CD14-positive monocyte (primary cell): ENCODE measurements around the gene KMT2B. TPM values are rescaled to one million over a fixed set of nuclear protein-coding genes. Genes with fewer than 3 reads are reported as not detected.
A peak's percentile ranks its signal among the peaks of the same experiment; 100 is the strongest.

Experiments used
- DNase-seq, 3 donors: peaks; one replicate each; pipeline ENCODE4 v3.0.0-alpha.2; 2011 to 2022
- H2AFZ ChIP-seq: 2 replicates; pipeline ENCODE4 v1.6.0; 2012; ENCODE audit warnings: mild to moderate bottlenecking, low read depth, low read length, inconsistent platforms; ENCODE audit not compliant: insufficient read depth, poor library complexity, severe bottlenecking
- H3K27ac ChIP-seq, 2 donors: 1 replicate in 1 of 2; 2 replicates in 1 of 2; pipeline ENCODE4 v1.5.1; 2012 to 2013; ENCODE audit warnings: low read length in 2 of 2, control low read depth in 1 of 2, inconsistent platforms in 1 of 2, low read depth in 1 of 2, mild to moderate bottlenecking in 1 of 2
- H3K27me3 ChIP-seq, 2 donors: one replicate each; pipeline versions ENCODE4 v1.6.0 to v1.6.1; 2011 to 2013; ENCODE audit warnings: low read length in 2 of 2; ENCODE audit not compliant: control insufficient read depth in 2 of 2, insufficient read depth in 2 of 2
- H3K36me3 ChIP-seq, 2 donors: replicated peaks in 1 of 2; 1 replicate in 1 of 2; 2 replicates in 1 of 2; pipeline versions ENCODE4 v1.5.1 to v1.6.1; 2012 to 2013; ENCODE audit warnings: low read length in 2 of 2, control low read depth in 1 of 2, inconsistent platforms in 1 of 2, mild to moderate bottlenecking in 1 of 2; ENCODE audit not compliant: insufficient read depth in 2 of 2, control insufficient read depth in 1 of 2
- H3K4me1 ChIP-seq, 2 donors: 1 replicate in 1 of 2; 2 replicates in 1 of 2; pipeline versions ENCODE4 v1.5.1 to v1.6.1; 2012 to 2013; ENCODE audit warnings: low read length in 2 of 2, control low read depth in 1 of 2, inconsistent platforms in 1 of 2, mild to moderate bottlenecking in 1 of 2, moderate library complexity in 1 of 2; ENCODE audit not compliant: insufficient read depth in 2 of 2, control insufficient read depth in 1 of 2
- H3K4me2 ChIP-seq: replicated peaks from 2 replicates; pipeline ENCODE3; 2012; ENCODE audit warnings: low read length, moderate library complexity, mild to moderate bottlenecking; ENCODE audit not compliant: poor library complexity, severe bottlenecking; ENCODE audit errors: extremely low read depth
- H3K4me3 ChIP-seq, 3 experiments: fragments of 200-600 bp in 1 of 3; sonication (generic) in 1 of 3; replicated peaks in 1 of 3; 1 replicate in 2 of 3; 2 replicates in 1 of 3; pipeline ENCODE4 v1.5.1; 2011 to 2013; ENCODE audit warnings: low read length in 3 of 3, mild to moderate bottlenecking in 3 of 3, control low read depth in 2 of 3, low read depth in 2 of 3, inconsistent platforms in 1 of 3, moderate library complexity in 1 of 3
- H3K79me2 ChIP-seq: 2 replicates; pipeline ENCODE4 v1.6.0; 2012; ENCODE audit warnings: mild to moderate bottlenecking, control low read depth, inconsistent platforms, low read length, moderate library complexity; ENCODE audit not compliant: insufficient read depth
- H3K9ac ChIP-seq: 2 replicates; pipeline ENCODE4 v1.6.0; 2017; ENCODE audit warnings: low read length, mild to moderate bottlenecking; ENCODE audit not compliant: insufficient read depth, poor library complexity, severe bottlenecking
- H3K9me3 ChIP-seq, 2 donors: replicated peaks in 1 of 2; 1 replicate in 1 of 2; 2 replicates in 1 of 2; pipeline versions ENCODE4 v1.5.1 to v1.6.1; 2012 to 2013; ENCODE audit warnings: low read length in 2 of 2, control low read depth in 1 of 2; ENCODE audit not compliant: control insufficient read depth in 1 of 2, insufficient read depth in 1 of 2
- H4K20me1 ChIP-seq: 2 replicates; pipeline ENCODE4 v1.6.0; 2012; ENCODE audit warnings: mild to moderate bottlenecking, low read length, control low read depth, moderate library complexity; ENCODE audit not compliant: insufficient read depth
- H3K27ac Mint-ChIP-seq, 7 donors: one replicate each; pipeline ENCODE4 v1.8.0; 2020; ENCODE audit warnings: mild to moderate bottlenecking in 7 of 7, mixed read lengths in 7 of 7, moderate library complexity in 6 of 7, inconsistent platforms in 2 of 7
- H3K27me3 Mint-ChIP-seq, 3 donors: one replicate each; pipeline ENCODE4 v1.8.0; 2021 to 2022; ENCODE audit warnings: low read depth in 3 of 3, mild to moderate bottlenecking in 3 of 3, mixed read lengths in 3 of 3, moderate library complexity in 3 of 3, inconsistent platforms in 1 of 3
- H3K36me3 Mint-ChIP-seq, 2 donors: one replicate each; pipeline ENCODE4 v1.8.0; 2020; ENCODE audit warnings: mixed read lengths in 2 of 2, inconsistent platforms in 1 of 2, mild to moderate bottlenecking in 1 of 2
- H3K4me1 Mint-ChIP-seq: one replicate; pipeline ENCODE4 v1.8.0; 2020; ENCODE audit warnings: mild to moderate bottlenecking, mixed read lengths
- H3K4me3 Mint-ChIP-seq, 2 donors: one replicate each; pipeline ENCODE4 v1.8.0; 2020; ENCODE audit warnings: mild to moderate bottlenecking in 2 of 2, mixed read lengths in 2 of 2, moderate library complexity in 1 of 2
- H3K9me3 Mint-ChIP-seq, 7 donors: one replicate each; pipeline ENCODE4 v1.8.0; 2020 to 2022; ENCODE audit warnings: mixed read lengths in 7 of 7, mild to moderate bottlenecking in 6 of 7, moderate library complexity in 6 of 7, inconsistent platforms in 2 of 7
- CTCF ChIP-seq: fragments of 200-600 bp; IDR thresholded peaks from one replicate; pipeline ENCODE4 v1.8.0; 2022; ENCODE audit warnings: antibody characterized with exemption, mild to moderate bottlenecking
- WGBS: methylation state at CpG from one replicate; pipeline ENCODE4 v1.1.5; 2013; ENCODE audit warnings: missing lambda C conversion rate; ENCODE audit not compliant: insufficient coverage; 5-methylcytosine and 5-hydroxymethylcytosine counted together
- intact Hi-C, 2 donors: fragments of 100-400 bp; cut with micrococcal nuclease; formaldehyde crosslinking; loops; one replicate each; pipeline versions ENCODE4 v1.15.0 to v1.15.1; 2023
- polyA plus RNA-seq, 3 donors: library from polyadenylated mRNA; depleted of rRNA in 1 of 3; unstranded in 2 of 3; stranded (reverse) in 1 of 3; fragments of 300-500 nt in 2 of 3; fragments of >200 nt in 1 of 3; fragmentation: Illumina TruSeq in 2 of 3; gene quantifications; 1 replicate in 2 of 3; 2 replicates in 1 of 3; pipeline ENCODE4 v1.2.3, GENCODE V29; 2012 to 2021

Gene KMT2B
- polyA plus RNA-seq, 3 donors, result 0.32 to 63.6 (median 0.65) TPM

GRCh38 chr19:35696835-35697234, 21.0 kb upstream of the KMT2B start:
- Mint-ChIP-seq H3K9me3 (peaks cover 0 to 2% (median 0%) of the 10 kb centered on the region in 7 donors), H3K27me3 (peaks cover 8 to 14% (median 12%) of the 10 kb centered on the region in 3 donors), H3K4me1 (peaks cover 1% of the 10 kb centered on the region), H3K27ac (no peak overlapping the region), H3K4me3 (no peak overlapping the region), H3K36me3 (no peaks in the 10 kb centered on the region)
- Histone ChIP-seq H3K27me3 (no peaks in the 10 kb centered on the region), H4K20me1 (no peaks in the 10 kb centered on the region), H2AFZ (no peak overlapping the region), H3K4me3 (no peak overlapping the region), H3K9ac (no peak overlapping the region), H3K4me2 (no peak overlapping the region), H3K79me2 (no peaks in the 10 kb centered on the region), H3K36me3 (no peaks in the 10 kb centered on the region), H3K9me3 (no peaks in the 10 kb centered on the region), H3K4me1 (peaks cover 1 to 3% of the 10 kb centered on the region in 2 donors), H3K27ac (no peak overlapping the region)
- intact Hi-C loops, result no loop called here
- no peak for DNase-seq
- 81% methylated on average over 4 of the region's 4 CpGs for WGBS
- TF ChIP-seq CTCF, result no peak

GRCh38 chr19:35702223-35703012, 15.4 kb upstream of the KMT2B start:
- Histone ChIP-seq H2AFZ (peak overlapping the region; percentile 87), H3K27me3 (peaks cover 0 to 23% of the 10 kb centered on the region in 2 donors), H4K20me1 (no peaks in the 10 kb centered on the region), H3K4me3 (peak overlapping the region; percentile 17 to 78 (median 50)), H3K36me3 (no peaks in the 10 kb centered on the region), H3K9me3 (no peaks in the 10 kb centered on the region), H3K27ac (no peak overlapping the region), H3K9ac (peak overlapping the region; percentile 38), H3K79me2 (no peaks in the 10 kb centered on the region), H3K4me2 (peak overlapping the region; percentile 92), H3K4me1 (peaks cover 12 to 13% of the 10 kb centered on the region in 2 donors)
- Mint-ChIP-seq H3K27me3 (peaks cover 29 to 37% (median 33%) of the 10 kb centered on the region in 3 donors), H3K36me3 (peaks cover 0 to 4% of the 10 kb centered on the region in 2 donors), H3K4me1 (peaks cover 9% of the 10 kb centered on the region), H3K4me3 (peak overlapping the region; percentile 85 to 99), H3K27ac (peak overlapping the region in 4 of 7 donors; percentile 53 to 87 (median 58)), H3K9me3 (peaks cover 0 to 12% (median 3%) of the 10 kb centered on the region in 7 donors)
- no peak for TF ChIP-seq CTCF
- intact Hi-C loops, result no loop called here
- DNase-seq, result peak; percentile 84 to 89 (median 85)
- WGBS, result under 1% methylated on average over 47 of the region's 50 CpGs
